ENCODE data around the gene ZNF768.

DNA sequence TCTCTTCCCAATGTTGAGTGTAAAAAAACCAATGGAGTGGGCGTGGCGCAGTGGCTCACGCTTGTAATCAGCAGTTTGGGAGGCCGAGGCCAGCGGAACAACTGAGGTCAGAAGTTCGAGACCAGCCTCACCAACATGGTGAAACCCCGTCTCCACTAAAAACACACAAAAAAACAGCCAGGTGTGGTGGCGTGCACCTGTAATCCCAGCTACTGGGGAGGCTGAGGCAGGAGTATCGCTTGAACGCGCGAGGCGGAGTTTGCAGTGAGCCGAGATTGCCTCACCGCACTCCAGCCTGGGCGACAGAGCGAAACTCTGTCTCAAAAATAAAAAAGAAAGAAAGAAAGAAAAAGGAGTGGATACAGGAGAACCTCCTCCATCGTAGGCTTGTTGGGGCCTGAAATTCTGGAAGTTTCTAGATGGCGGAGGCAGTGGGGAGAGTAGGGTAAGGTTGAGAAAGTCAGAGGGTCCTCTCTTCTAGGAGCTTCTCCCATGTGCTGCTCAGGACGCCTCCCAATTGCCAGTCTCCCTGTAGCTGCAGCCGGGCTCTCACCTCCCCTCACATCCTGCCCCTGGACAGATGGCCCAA is 32.5 kb upstream of the ZNF768 start:
- TF ChIP-seq, protein P1, sequence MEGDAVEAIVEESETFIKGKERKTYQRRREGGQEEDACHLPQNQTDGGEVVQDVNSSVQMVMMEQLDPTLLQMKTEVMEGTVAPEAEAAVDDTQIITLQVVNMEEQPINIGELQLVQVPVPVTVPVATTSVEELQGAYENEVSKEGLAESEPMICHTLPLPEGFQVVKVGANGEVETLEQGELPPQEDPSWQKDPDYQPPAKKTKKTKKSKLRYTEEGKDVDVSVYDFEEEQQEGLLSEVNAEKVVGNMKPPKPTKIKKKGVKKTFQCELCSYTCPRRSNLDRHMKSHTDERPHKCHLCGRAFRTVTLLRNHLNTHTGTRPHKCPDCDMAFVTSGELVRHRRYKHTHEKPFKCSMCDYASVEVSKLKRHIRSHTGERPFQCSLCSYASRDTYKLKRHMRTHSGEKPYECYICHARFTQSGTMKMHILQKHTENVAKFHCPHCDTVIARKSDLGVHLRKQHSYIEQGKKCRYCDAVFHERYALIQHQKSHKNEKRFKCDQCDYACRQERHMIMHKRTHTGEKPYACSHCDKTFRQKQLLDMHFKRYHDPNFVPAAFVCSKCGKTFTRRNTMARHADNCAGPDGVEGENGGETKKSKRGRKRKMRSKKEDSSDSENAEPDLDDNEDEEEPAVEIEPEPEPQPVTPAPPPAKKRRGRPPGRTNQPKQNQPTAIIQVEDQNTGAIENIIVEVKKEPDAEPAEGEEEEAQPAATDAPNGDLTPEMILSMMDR (IDR thresholded peaks at IDR 0.05) = no peak
- TF ChIP-seq ZFX (IDR thresholded peaks at IDR 0.05; ENCODE audit: borderline replicate concordance) = no peak
